Fibroblast of lung (primary cell): ENCODE results near the gene LONP2.

Experiments
- EZH2 ChIP-seq: IDR thresholded peaks from 2 replicates; pipeline ENCODE4 v1.5.1; 2012; ENCODE audit warnings: low read length, control low read depth, mild to moderate bottlenecking; ENCODE audit errors: missing control alignments
- TF ChIP-seq, protein P1 (sequence below), 2 donors: IDR thresholded peaks in 1 of 2; conservative IDR thresholded peaks in 1 of 2; 1 replicate in 1 of 2; 2 replicates in 1 of 2; pipeline ENCODE4 v1.5.1; 2011 to 2012; ENCODE audit warnings: low read length in 2 of 2, control low read depth in 1 of 2, inconsistent platforms in 1 of 2, low read depth in 1 of 2, mild to moderate bottlenecking in 1 of 2

DNA sequence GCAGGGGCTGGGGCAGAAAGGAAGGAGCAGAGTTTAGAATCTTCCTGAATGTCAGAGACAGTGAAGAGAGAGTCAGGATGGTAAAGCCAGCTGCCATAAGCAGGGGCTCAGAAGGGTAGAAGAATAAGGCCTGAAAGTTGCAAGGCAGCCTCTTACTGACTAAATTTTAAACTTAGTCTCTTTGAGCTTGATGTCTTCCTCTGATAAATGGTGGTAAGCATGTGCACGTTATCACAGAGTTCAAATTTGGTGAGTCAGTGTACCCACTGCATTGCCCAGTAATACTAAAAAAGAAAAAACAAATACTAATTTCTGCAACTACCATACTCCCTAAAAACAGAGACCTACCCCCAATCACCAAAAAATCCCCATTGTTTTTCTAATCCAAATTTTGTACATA lies 96.0 kb downstream of the LONP2 start:
- TF ChIP-seq, protein P1, sequence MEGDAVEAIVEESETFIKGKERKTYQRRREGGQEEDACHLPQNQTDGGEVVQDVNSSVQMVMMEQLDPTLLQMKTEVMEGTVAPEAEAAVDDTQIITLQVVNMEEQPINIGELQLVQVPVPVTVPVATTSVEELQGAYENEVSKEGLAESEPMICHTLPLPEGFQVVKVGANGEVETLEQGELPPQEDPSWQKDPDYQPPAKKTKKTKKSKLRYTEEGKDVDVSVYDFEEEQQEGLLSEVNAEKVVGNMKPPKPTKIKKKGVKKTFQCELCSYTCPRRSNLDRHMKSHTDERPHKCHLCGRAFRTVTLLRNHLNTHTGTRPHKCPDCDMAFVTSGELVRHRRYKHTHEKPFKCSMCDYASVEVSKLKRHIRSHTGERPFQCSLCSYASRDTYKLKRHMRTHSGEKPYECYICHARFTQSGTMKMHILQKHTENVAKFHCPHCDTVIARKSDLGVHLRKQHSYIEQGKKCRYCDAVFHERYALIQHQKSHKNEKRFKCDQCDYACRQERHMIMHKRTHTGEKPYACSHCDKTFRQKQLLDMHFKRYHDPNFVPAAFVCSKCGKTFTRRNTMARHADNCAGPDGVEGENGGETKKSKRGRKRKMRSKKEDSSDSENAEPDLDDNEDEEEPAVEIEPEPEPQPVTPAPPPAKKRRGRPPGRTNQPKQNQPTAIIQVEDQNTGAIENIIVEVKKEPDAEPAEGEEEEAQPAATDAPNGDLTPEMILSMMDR (conservative IDR thresholded peaks at IDR 0.05 in 1 of 2, IDR thresholded peaks at IDR 0.05 in 1 of 2; ENCODE audit: low read depth in 1 of 2, low read length in 2 of 2): no peak
- no peak for TF ChIP-seq EZH2
